ENCODE results near the gene MLIP. TPM values are rescaled to one million over a fixed set of nuclear protein-coding genes. Genes with fewer than 3 reads are reported as not detected.

MLIP gene
- total RNA-seq, 1 donor from 2014 or later: not detected

Other genes with a start within 250 kb of the MLIP start
- not detected in 2 replicates for gene TINAG, start 197.0 kb downstream of the MLIP start, total RNA-seq

All from T-helper 2 cell treated with Interferon-gamma antibody and Interleukin-4, amounts not matched to agents 100 ng/mL and 5 ng/mL, for 36 hours (primary cell).